ENCODE data around the gene ALKBH5.

Gene ALKBH5

DNA sequence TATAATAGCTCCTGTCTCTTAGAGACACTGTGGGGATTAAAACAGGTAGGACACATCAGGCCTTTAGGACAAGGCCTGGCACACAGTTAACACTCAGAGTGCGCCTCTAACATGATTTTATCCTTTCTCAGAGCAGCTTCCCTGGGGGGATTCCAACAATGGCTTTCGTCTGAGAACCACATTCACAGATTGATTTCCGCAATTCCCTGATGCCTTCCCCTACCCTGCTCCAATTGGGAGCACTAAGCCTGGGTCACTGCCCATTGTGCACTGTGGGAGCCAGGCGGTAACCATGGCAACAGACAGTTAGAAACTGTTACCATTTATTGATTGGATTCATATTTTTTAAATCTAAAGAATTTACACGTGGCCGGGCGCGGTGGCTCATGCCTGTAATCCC is 5.9 kb upstream of the ALKBH5 start:
- H3K27ac Mint-ChIP-seq = no peak overlapping the region
- H3K36me3 Mint-ChIP-seq (ENCODE audit: low read depth) = no peaks in the 10 kb centered on the region
- no peak for DNase-seq
- H3K9me3 Mint-ChIP-seq = no peaks in the 10 kb centered on the region
- H3K4me3 Mint-ChIP-seq = no peak overlapping the region
- peaks cover 70% of the 10 kb centered on the region for H3K4me1 Mint-ChIP-seq
- H3K27me3 Mint-ChIP-seq (ENCODE audit: low read depth, poor library complexity) = peaks cover 9% of the 10 kb centered on the region
- TF ChIP-seq, protein P1, sequence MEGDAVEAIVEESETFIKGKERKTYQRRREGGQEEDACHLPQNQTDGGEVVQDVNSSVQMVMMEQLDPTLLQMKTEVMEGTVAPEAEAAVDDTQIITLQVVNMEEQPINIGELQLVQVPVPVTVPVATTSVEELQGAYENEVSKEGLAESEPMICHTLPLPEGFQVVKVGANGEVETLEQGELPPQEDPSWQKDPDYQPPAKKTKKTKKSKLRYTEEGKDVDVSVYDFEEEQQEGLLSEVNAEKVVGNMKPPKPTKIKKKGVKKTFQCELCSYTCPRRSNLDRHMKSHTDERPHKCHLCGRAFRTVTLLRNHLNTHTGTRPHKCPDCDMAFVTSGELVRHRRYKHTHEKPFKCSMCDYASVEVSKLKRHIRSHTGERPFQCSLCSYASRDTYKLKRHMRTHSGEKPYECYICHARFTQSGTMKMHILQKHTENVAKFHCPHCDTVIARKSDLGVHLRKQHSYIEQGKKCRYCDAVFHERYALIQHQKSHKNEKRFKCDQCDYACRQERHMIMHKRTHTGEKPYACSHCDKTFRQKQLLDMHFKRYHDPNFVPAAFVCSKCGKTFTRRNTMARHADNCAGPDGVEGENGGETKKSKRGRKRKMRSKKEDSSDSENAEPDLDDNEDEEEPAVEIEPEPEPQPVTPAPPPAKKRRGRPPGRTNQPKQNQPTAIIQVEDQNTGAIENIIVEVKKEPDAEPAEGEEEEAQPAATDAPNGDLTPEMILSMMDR (IDR thresholded peaks at IDR 0.05) = no peak

DNA sequence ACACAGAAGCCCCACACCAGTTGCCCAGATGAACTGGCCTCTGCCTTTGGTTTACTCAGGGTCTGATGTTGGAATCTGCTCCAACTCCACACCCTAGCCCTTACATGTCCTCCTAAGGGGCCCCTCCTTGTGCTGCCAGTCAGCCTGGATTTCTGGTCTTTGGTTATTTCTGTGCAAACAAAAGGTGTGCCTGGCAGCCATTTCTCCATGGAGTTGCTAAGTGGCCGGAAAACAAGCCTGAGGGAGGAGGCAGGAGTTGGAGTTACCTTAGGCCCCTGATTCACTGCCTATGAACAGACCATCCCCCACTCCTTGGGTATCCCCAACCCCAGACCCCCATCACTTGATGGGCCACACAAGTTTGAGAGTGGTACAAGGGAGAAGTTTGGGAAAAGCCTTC is 4.4 kb upstream of the ALKBH5 start:
- Mint-ChIP-seq H3K27ac (no peak overlapping the region), H3K36me3 (ENCODE audit: low read depth) (no peaks in the 10 kb centered on the region), H3K4me3 (no peak overlapping the region), H3K9me3 (no peaks in the 10 kb centered on the region), H3K4me1 (peaks cover 68% of the 10 kb centered on the region), H3K27me3 (ENCODE audit: low read depth, poor library complexity) (peaks cover 7% of the 10 kb centered on the region)
- TF ChIP-seq, protein P1 (IDR thresholded peaks at IDR 0.05) = no peak
- no peak for DNase-seq

DNA sequence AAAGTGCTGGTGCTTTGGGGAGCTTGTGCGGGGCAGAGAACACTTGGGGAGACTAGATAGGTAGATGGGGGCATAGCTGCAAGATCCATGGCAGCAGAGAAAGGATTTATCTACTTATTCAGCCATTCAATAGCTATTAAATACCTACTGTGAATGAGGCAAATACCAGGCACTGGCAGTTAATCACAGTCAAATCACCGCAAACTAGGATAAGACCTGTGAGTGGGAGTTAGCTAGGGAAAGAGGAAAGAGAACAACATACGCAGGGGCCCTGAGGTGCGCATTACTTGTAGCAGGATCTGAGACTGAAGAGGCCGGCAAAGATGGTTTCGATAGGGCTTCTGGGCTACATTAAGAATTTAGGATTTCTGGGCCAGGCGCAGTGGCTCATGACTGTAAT is 3.8 kb upstream of the ALKBH5 start:
- peak overlapping the region; percentile 44 for H3K4me3 Mint-ChIP-seq
- peaks cover 70% of the 10 kb centered on the region for H3K4me1 Mint-ChIP-seq
- TF ChIP-seq, protein P1 (IDR thresholded peaks at IDR 0.05) = no peak
- no peak overlapping the region for H3K27ac Mint-ChIP-seq
- no peaks in the 10 kb centered on the region for H3K9me3 Mint-ChIP-seq
- DNase-seq = no peak
- H3K36me3 Mint-ChIP-seq (ENCODE audit: low read depth) = no peaks in the 10 kb centered on the region
- H3K27me3 Mint-ChIP-seq (ENCODE audit: low read depth, poor library complexity) = peaks cover 7% of the 10 kb centered on the region

DNA sequence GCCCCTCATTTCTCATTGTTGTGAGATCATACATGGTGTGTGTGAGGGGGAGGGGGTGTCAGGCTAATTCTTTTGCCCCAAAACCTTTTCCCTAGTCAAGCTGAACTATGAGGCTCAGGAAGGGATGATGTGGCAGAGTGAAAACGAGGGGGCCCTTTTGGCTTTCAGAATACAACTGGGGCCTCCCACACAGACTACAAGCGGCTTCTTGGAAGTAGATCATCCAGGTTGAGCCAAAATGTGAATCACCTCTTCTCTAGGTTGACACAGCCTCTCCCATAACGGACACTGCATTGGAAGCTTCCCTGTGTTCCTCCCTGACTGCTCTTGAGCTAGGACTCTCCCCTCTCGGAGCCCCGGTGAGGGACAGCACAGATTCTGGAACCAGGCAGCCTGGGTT is 2.3 kb upstream of the ALKBH5 start:
- peaks cover 7% of the 10 kb centered on the region for H3K36me3 Mint-ChIP-seq (ENCODE audit: low read depth)
- no peak overlapping the region for H3K4me3 Mint-ChIP-seq
- peak overlapping the region; percentile 45 for H3K27ac Mint-ChIP-seq
- TF ChIP-seq, protein P1 (IDR thresholded peaks at IDR 0.05) = no peak
- H3K27me3 Mint-ChIP-seq (ENCODE audit: low read depth, poor library complexity) = peaks cover 7% of the 10 kb centered on the region
- H3K9me3 Mint-ChIP-seq = no peaks in the 10 kb centered on the region
- no peak for DNase-seq
- peaks cover 73% of the 10 kb centered on the region for H3K4me1 Mint-ChIP-seq

DNA sequence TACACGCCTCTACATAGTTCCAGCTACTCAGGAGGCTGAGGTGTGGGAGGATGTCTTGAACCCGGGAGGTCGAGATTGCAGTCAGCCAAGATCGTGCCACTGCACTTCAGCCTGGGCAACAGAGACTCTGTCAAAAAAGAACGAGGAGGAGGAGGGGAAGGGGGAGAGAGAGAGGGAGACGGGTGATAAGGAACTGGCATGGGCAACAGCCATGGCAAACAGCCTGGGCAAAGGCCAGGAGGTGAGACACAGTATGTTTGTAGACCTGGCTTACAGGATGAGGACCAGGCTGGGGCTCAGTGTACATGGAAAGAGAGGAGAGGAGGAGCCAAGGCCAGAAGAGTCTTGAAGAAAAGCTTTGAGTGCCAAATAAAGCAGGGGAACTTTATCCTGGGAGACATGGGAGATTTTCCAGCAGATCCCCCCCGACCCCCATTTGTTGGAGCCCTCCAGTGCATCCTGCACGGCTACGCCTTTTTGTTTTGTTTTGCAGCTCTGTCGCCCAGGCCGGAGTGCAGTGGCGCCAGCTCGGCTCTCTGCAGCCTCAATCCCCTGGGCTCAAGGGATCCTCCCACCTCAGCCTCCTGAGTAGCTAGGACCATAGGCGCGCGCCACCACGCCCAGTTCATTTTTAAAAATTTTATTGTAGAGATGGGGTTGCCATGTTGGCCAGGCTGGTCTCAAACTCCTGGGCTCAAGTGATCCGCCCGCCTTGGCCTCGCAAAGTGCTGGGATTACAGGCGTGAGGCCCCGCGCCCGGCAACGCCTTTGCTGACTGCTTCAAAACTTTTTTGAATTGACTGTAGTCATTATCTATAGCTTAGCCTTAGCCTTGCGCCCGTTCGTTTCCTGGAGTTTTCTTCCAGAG is 1.3 kb upstream of the ALKBH5 start:
- peak; percentile 27 for DNase-seq
- peaks cover 13% of the 10 kb centered on the region for H3K36me3 Mint-ChIP-seq (ENCODE audit: low read depth)
- H3K9me3 Mint-ChIP-seq = no peaks in the 10 kb centered on the region
- peaks cover 7% of the 10 kb centered on the region for H3K27me3 Mint-ChIP-seq (ENCODE audit: low read depth, poor library complexity)
- H3K4me1 Mint-ChIP-seq = peaks cover 75% of the 10 kb centered on the region
- peak overlapping the region; percentile 100 for H3K27ac Mint-ChIP-seq
- TF ChIP-seq, protein P1 (IDR thresholded peaks at IDR 0.05) = no peak
- H3K4me3 Mint-ChIP-seq = peak overlapping the region; percentile 95

DNA sequence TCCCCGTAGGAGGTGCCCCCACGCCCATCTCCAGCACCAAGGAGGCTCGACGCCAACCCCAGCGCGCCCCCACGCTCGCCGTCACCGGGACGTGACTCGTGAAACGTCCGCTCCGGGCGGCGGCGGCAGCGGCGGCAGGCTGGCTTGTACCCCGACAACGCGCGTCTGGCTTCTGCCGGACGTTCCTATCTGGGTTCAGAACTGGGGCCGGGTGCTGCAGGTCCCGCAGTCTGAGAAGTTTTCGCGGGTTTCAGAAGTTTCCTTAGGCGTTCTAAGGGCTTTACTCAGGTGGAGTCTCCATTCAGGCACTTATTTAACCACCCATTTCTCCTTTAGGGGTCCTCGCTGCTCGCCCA is 672 bp upstream of the ALKBH5 start:
- peaks cover 19% of the 10 kb centered on the region for H3K36me3 Mint-ChIP-seq (ENCODE audit: low read depth)
- H3K9me3 Mint-ChIP-seq = no peaks in the 10 kb centered on the region
- peak overlapping the region; percentile 100 for H3K27ac Mint-ChIP-seq
- H3K4me1 Mint-ChIP-seq = peaks cover 77% of the 10 kb centered on the region
- peaks cover 7% of the 10 kb centered on the region for H3K27me3 Mint-ChIP-seq (ENCODE audit: low read depth, poor library complexity)
- peak; percentile 76 for DNase-seq
- TF ChIP-seq, protein P1 (IDR thresholded peaks at IDR 0.05) = no peak
- H3K4me3 Mint-ChIP-seq = peak overlapping the region; percentile 95

All from nephron progenitor cell (in vitro differentiated cells).